Loucy (cell line): ENCODE data around the gene DBI.
A peak's percentile ranks its signal among the peaks of the same experiment; 100 is the strongest.

Source experiments
- H2AFZ ChIP-seq: fragments of 200-600 bp; sonication (generic); 2 replicates; pipeline ENCODE4 v1.6.0; 2016; ENCODE audit warnings: antibody characterized with exemption, mild to moderate bottlenecking, low read length, moderate library complexity
- H3F3A ChIP-seq: fragments of 200-600 bp; 2 replicates; pipeline ENCODE4 v1.6.0; 2016; ENCODE audit warnings: antibody characterized with exemption, low read depth, mild to moderate bottlenecking
- H3K27me3 ChIP-seq: fragments of 200-600 bp; sonication (generic); 2 replicates; pipeline ENCODE4 v1.6.1; 2014; ENCODE audit warnings: low read length, mild to moderate bottlenecking; ENCODE audit not compliant: insufficient read depth, poor library complexity, severe bottlenecking
- H3K36me3 ChIP-seq: fragments of 200-600 bp; sonication (generic); 2 replicates; pipeline ENCODE4 v1.6.1; 2016; ENCODE audit warnings: low read length; ENCODE audit not compliant: insufficient read depth
- H3K4me1 ChIP-seq: fragments of 200-600 bp; sonication (generic); 2 replicates; pipeline ENCODE4 v1.5.1; 2014; ENCODE audit warnings: low read length, mild to moderate bottlenecking; ENCODE audit not compliant: insufficient read depth, poor library complexity, severe bottlenecking
- H3K4me2 ChIP-seq: fragments of 200-600 bp; sonication (generic); 2 replicates; pipeline ENCODE4 v1.6.0; 2014; ENCODE audit warnings: antibody characterized with exemption, low read length, low read depth, mild to moderate bottlenecking; ENCODE audit not compliant: poor library complexity, severe bottlenecking
- H3K4me3 ChIP-seq: fragments of 200-600 bp; sonication (generic); 2 replicates; pipeline ENCODE4 v1.5.1; 2014; ENCODE audit warnings: low read length, mild to moderate bottlenecking, mixed read lengths; ENCODE audit not compliant: poor library complexity, severe bottlenecking
- H3K79me2 ChIP-seq: fragments of 200-600 bp; sonication (generic); 2 replicates; pipeline ENCODE4 v1.6.1; 2014; ENCODE audit warnings: low read length; ENCODE audit not compliant: insufficient read depth
- H3K9ac ChIP-seq: fragments of 200-600 bp; sonication (generic); 2 replicates; pipeline ENCODE4 v1.6.0; 2014; ENCODE audit warnings: mild to moderate bottlenecking, low read depth, low read length, moderate library complexity; ENCODE audit not compliant: poor library complexity, severe bottlenecking
- H3K9me2 ChIP-seq: fragments of 200-600 bp; sonication (generic); replicated peaks from 2 replicates; pipeline ENCODE4 v1.6.1; 2016; ENCODE audit warnings: low read depth, low read length, mixed read lengths
- H3K9me3 ChIP-seq: fragments of 200-600 bp; sonication (generic); 2 replicates; pipeline ENCODE4 v1.6.1; 2014; ENCODE audit warnings: mild to moderate bottlenecking, antibody characterized with exemption, low read length, low read depth; ENCODE audit not compliant: insufficient read depth
- H4K20me1 ChIP-seq: fragments of 200-600 bp; sonication (generic); 2 replicates; pipeline ENCODE4 v1.6.0; 2014; ENCODE audit warnings: antibody characterized with exemption, low read length, mild to moderate bottlenecking; ENCODE audit not compliant: insufficient read depth, poor library complexity, severe bottlenecking
- CTCF ChIP-seq: fragments of 200-600 bp; sonication (generic); conservative IDR thresholded peaks from 2 replicates; pipeline ENCODE4 v1.5.1; 2014; ENCODE audit warnings: mild to moderate bottlenecking, antibody characterized with exemption, low read length
- EZH2phosphoT487 ChIP-seq: fragments of 200-600 bp; IDR thresholded peaks from 2 replicates; pipeline ENCODE4 v1.6.1; 2018; ENCODE audit warnings: antibody characterized with exemption, mild to moderate bottlenecking, moderate library complexity, borderline replicate concordance

Gene DBI

GRCh38 chr2:119349289-119349688 lies 17.5 kb upstream of the DBI start:
- no peaks in the 10 kb centered on the region for H3K79me2 ChIP-seq
- no peaks in the 10 kb centered on the region for H3K27me3 ChIP-seq
- no peak for TF ChIP-seq EZH2phosphoT487
- no peak for TF ChIP-seq CTCF
- no peak overlapping the region for H3K9ac ChIP-seq
- H3K4me1 ChIP-seq: peaks cover 10% of the 10 kb centered on the region
- no peaks in the 10 kb centered on the region for H4K20me1 ChIP-seq
- H3K4me3 ChIP-seq: no peak overlapping the region
- no peaks in the 10 kb centered on the region for H3F3A ChIP-seq
- H3K9me2 ChIP-seq: no peaks in the 10 kb centered on the region
- no peaks in the 10 kb centered on the region for H3K9me3 ChIP-seq
- H3K36me3 ChIP-seq: no peaks in the 10 kb centered on the region
- H2AFZ ChIP-seq: no peak overlapping the region
- no peak overlapping the region for H3K4me2 ChIP-seq

- no peak overlapping the region for H3K9ac ChIP-seq
- TF ChIP-seq EZH2phosphoT487: no peak
- TF ChIP-seq CTCF: 0 out of 2 replicates have a peak, but pooled peaks have one; percentile 17
- H3K4me2 ChIP-seq: no peak overlapping the region
- H3K4me3 ChIP-seq: no peak overlapping the region
- H2AFZ ChIP-seq: no peak overlapping the region
- H3K79me2 ChIP-seq: no peaks in the 10 kb centered on the region
- no peaks in the 10 kb centered on the region for H3K27me3 ChIP-seq
- no peaks in the 10 kb centered on the region for H3F3A ChIP-seq
- H3K9me2 ChIP-seq: no peaks in the 10 kb centered on the region
- no peaks in the 10 kb centered on the region for H4K20me1 ChIP-seq
- no peaks in the 10 kb centered on the region for H3K36me3 ChIP-seq
- peaks cover 10% of the 10 kb centered on the region for H3K4me1 ChIP-seq
- H3K9me3 ChIP-seq: no peaks in the 10 kb centered on the region
These were observed 16.3 kb upstream of the DBI start for GRCh38 chr2:119350311-119350998.

GRCh38 chr2:119352357-119352756 lies 14.4 kb upstream of the DBI start:
- no peak overlapping the region for H3K4me3 ChIP-seq
- H2AFZ ChIP-seq: no peak overlapping the region
- no peak overlapping the region for H3K9ac ChIP-seq
- 0 out of 2 replicates have a peak, but pooled peaks have one; percentile 6 for TF ChIP-seq CTCF
- no peak for TF ChIP-seq EZH2phosphoT487
- no peaks in the 10 kb centered on the region for H3K79me2 ChIP-seq
- no peaks in the 10 kb centered on the region for H3K9me3 ChIP-seq
- no peaks in the 10 kb centered on the region for H4K20me1 ChIP-seq
- H3K36me3 ChIP-seq: no peaks in the 10 kb centered on the region
- H3K27me3 ChIP-seq: no peaks in the 10 kb centered on the region
- peaks cover 10% of the 10 kb centered on the region for H3K4me1 ChIP-seq
- no peaks in the 10 kb centered on the region for H3F3A ChIP-seq
- H3K9me2 ChIP-seq: no peaks in the 10 kb centered on the region
- H3K4me2 ChIP-seq: peak overlapping the region; percentile 26
